GM12892 (cell line): ENCODE measurements around the gene AP4S1.
"Not testable (repeated sequence)": the region's sequence is repeated elsewhere in the genome, so short reads cannot be mapped to it uniquely, and the experiment has no call there.

Source experiments
- DNase-seq: peaks from one replicate; pipeline ENCODE4 v3.0.0; 2011; ENCODE audit not compliant: insufficient read length
- FAIRE-seq: peaks from 2 replicates; lab custom pipeline; 2011; peaks lifted over from hg19 to GRCh38; lab: Jason Lieb, UNC
- POLR2A ChIP-seq: IDR thresholded peaks from 2 replicates; pipeline ENCODE4 v1.6.1; 2011; ENCODE audit warnings: low read depth, low read length, control low read depth
- POLR2AphosphoS5 ChIP-seq: IDR thresholded peaks from 2 replicates; pipeline ENCODE4 v1.6.1; 2011; ENCODE audit warnings: low read depth, low read length, control low read depth
- TAF1 ChIP-seq: IDR thresholded peaks from 2 replicates; pipeline ENCODE4 v1.6.1; 2011; ENCODE audit warnings: low read depth, mild to moderate bottlenecking, control low read depth, low read length, borderline replicate concordance

Gene AP4S1

DNA sequence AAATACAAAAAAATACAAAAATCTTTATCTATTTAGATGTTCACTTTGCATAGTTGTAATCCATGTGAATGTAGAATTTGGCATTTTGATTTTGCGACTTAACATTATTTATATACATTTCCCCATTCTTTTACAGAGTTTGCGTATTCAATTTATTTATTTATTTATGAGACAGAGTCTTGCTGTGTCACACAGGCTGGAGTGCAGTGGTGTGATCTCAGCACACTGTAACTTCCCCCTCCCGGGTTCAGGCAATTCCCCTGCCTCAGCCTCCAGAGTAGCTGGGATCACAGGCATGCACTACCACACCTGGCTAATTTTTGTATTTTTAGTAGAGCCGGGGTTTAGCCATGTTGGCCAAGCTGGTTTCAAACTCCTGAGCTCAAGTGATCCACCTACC lies 26.1 kb downstream of the AP4S1 start:
- FAIRE-seq (no peak), DNase-seq (no peak)
- TF ChIP-seq POLR2A = no peak
- TF ChIP-seq POLR2AphosphoS5 = no peak
- TF ChIP-seq TAF1 = no peak

DNA sequence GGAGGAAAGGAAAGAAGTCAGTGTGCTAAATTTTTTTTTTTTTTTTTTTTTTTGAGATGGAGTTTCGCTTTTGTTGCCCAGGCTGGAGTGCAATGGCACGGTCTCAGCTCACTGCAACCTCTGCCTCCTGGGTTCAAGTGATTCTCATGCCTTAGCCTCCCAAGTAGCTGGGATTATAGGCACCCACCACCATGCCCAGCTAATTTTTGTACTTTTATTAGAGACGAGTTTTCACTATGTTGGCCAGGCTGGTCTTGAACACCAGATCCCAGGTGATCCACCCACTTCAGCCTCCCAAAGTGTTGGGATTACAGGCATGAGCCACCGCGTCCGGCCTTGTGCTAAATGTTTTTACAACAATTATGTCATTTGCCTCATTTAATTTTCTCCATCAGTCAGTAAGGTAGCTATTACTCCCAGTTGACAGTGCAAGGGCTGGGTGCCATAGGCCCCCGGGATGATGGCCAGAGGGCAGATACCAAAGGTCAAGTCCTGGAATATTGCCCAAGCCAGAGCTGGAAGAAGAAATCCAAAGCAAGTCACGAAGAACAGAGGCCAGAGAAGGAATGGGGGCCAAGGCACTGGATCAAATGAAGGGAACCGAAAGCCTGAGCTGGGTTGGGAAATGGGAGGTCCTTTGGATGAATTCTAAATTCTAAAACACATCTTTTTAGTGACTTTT lies 27.6 kb downstream of the AP4S1 start:
- not testable (repeated sequence) for FAIRE-seq, DNase-seq

DNA sequence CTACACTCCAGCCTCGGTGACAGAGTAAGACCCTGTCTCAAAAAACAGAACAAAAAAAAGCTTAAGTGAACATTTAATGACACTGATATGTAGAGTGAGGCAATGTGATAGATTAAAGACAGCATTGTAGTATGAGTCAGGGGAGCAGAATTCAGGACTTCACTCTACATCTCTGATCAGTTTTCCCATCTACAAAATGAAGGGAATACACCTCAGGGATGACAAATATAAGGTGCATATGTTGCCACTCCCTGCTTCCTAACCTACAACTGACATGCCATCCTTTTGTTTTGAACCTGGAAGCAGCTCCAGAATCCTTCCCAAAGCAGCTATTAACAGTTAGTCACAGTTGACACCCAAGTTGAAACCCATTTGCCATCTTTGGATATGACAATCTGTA lies 31.6 kb downstream of the AP4S1 start:
- TF ChIP-seq POLR2AphosphoS5 (no peak), POLR2A (no peak), TAF1 (no peak)
- DNase-seq = no peak
- no peak for FAIRE-seq

DNA sequence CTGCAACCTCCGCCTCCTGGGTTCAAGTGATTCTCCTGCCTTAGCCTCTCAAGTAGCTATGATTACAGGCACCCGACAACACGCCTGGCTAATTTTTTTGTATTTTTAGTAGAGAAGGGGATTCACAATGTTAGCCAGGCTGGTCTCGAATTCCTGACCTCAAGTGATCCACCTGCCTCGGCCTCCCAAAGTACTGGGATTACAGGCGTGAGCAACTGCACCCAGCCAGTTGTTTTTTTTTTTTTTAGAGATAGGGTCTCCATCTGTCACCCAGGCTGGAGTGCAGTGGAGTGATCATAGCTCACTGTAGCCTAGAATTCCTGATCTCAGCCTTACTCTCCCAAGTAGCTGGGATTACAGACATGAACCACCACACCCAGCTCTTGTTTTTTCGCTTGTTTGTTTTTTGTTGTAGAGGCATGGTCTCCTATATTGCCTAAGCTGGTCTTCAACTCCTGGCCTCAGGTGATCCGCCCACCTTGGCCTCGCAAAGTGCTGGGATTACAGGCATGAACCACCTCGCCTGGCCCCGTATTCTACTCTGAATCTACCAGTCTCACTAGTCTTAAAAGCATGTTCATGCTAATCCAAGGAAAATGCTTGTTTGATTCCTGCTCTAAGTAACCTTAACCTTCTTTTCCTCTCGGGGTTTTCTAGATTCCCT lies 32.4 kb downstream of the AP4S1 start:
- FAIRE-seq (no peak), DNase-seq (no peak)
- no peak for TF ChIP-seq POLR2A
- no peak for TF ChIP-seq TAF1
- TF ChIP-seq POLR2AphosphoS5 = no peak

DNA sequence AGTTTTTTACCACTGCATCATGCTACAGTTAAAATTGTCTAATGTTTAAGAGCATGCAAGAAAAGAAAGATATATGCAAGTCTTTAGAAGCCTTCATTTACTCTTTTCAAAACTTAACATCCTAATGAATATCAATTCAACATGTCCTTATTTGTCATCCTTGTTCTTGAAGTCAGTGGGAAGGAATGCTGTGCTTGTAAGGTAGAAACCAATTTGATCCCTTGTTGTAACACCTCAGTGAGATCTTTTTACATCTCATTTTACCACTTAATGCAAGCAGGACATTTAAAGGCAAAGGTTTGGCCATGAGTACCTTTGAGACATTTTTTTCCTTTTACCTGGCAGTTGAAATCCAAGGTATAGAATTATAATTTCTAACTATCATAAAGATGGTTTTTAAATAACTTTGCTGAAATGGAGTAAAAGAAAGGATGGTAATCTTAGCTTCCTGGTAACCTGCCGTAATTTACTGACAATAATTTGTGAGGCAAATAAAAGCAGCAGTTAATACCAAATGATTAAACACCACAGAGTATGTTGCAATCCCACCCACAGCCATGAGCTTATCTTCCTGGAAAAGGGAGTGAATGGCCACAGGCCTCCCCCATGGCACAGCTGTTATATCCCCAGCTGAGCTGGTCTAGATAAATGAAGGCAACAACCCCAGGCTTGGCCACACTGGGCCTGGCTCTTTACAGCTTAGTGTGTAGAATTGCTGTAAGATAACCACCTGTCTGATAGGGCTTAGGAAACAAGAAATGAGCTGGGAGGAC lies 33.9 kb downstream of the AP4S1 start:
- FAIRE-seq = no peak
- DNase-seq = no peak
- TF ChIP-seq TAF1 (no peak), POLR2A (no peak), POLR2AphosphoS5 (no peak)

DNA sequence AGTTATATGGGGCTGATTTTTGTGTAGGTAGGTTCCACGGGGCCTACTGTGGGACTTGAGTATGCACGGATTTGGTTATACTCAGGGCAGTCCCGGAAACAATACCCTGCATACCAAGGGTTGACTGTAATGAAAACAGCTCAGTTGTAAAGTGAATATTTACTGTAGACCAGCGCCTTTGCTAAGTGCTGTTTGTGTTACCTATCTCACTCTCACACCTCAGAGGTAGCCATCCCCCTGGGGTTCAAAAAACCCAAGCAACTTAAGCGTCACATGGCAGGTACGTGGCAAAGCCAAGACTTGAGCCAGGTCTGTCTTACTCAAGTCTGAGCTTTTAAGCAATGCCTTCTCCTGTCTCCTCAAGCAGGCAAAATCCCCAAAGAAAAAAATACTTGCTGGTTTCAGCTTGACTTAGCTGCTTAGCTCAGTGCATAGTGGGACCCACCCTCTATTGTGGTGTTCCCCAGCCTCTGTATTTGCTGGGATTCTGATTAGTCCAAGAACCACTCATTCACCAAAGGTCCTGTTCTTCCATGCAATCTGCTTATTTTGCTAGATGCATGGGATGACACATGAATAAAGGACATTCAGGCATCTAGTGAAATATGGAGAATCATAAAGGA lies 34.9 kb downstream of the AP4S1 start:
- no peak for TF ChIP-seq POLR2AphosphoS5
- TF ChIP-seq TAF1 = no peak
- TF ChIP-seq POLR2A = no peak
- no peak for DNase-seq
- FAIRE-seq = no peak

DNA sequence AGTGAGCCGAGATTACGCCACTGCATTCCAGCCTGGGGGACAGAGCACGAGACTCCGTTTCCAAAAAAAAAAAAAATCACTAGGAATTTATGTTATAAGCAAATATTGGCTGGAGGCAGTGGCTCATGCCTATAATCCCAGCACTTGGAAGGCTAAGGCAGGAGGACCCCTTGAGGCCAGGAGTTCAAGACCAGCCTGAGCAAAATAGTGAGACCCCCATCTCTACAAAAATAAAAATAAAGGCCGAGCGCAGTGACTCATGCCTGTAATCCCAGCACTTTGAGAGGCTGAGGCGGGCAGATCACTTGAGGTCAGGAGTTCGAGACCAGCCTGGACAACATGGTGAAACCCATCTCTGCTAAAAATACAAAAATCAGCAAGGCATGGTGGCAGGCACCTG lies 37.5 kb downstream of the AP4S1 start:
- not testable (repeated sequence) for DNase-seq, FAIRE-seq

DNA sequence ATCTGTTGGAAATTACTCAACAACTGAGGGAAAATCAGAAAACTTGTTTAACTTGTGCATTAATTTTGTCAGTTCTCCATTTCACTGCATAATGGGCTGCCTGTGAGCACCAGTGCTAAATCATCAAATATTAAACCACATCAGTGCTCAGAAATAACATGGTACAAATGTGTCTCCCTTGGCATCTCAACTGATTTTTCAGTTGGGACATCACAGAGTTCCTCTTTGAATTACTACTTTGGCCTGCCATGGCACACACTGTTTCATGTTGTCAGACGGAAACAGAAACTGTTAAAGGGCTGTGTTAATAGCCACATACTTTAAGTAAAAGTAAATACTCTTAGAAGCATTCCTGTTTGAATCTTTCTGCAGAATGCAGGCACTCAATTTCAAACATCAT lies 42.8 kb downstream of the AP4S1 start:
- DNase-seq = no peak
- TF ChIP-seq TAF1 = no peak
- TF ChIP-seq POLR2A = no peak
- TF ChIP-seq POLR2AphosphoS5 = no peak
- no peak for FAIRE-seq

DNA sequence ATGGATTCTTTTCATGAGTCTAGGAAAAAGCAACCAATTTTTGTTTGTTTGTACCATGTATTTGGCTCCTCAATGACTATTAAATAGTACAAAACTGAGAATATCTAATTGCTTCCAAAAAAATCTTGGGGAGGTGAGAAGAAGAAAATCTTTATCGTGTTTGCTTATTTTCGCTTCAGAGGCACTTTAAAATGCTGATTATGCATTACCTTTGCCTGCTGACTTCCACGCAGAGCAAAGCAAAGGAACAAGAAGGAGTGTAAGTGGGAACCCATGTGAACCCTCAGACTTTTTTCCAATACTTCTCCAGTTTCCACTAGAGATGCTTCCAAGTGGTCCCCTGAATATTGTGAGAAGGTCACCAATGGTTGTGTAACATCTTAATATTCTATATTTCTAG lies 43.9 kb downstream of the AP4S1 start:
- no peak for TF ChIP-seq POLR2A
- TF ChIP-seq TAF1 = no peak
- TF ChIP-seq POLR2AphosphoS5 = no peak
- DNase-seq (no peak), FAIRE-seq (no peak)

DNA sequence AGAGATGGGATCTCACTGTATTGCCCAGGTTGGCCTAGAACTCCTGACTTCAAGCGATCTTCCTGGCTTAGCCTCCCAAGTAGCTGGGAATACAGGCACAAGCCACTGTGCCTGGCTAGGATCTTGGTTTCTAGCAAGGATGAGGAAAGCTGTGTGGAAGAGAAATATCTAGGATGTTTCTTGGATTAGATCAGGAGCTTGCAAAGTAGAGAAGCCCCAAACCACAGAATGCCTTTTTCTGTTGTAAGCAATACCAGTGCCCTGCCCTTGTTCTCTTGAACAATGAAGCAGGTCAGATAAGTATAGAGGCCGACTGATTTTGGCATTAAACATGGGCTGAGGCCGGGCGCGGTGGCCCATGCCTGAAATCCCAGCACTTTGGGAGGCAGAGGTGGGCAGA lies 45.0 kb downstream of the AP4S1 start:
- DNase-seq = no peak
- FAIRE-seq = no peak
- TF ChIP-seq TAF1 (no peak), POLR2A (no peak), POLR2AphosphoS5 (no peak)

DNA sequence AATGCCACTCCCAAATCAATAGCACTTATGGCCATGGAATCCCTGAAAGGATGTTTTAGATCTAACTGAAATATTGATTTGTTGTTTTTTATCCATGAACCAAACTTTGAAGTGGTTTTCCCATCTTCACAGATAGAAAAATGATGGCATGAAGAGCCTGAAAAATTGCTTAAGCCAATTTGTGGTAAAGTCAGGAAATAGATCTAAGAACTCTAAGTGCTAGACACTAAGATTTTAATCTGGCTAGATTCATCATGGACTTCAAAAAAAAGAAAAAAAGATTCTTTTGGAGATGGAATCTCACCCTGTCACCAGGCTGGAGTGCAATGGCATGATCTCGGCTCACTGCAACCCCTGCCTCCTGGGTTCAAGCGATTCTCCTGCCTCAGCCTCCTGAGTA lies 45.7 kb downstream of the AP4S1 start:
- FAIRE-seq (no peak), DNase-seq (no peak)
- no peak for TF ChIP-seq POLR2A
- TF ChIP-seq TAF1 = no peak
- no peak for TF ChIP-seq POLR2AphosphoS5

DNA sequence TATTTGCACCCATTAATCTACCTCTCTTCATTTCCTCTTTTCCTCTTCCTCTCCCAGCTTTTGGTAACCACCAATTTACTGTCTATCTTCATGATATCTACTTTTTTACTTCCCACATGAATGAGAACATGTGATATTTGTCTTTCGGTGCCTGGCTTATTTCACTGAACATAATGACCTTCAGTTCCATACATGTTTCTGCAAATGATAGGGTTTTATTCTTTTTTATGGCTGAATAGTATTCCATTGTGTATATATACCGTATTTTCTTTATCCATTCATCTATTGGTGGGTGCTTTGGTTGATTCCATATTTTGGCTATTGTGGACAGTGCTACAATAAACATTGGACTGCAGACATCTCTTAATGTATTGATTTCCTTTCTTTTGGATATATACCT lies 49.7 kb downstream of the AP4S1 start:
- DNase-seq (no peak), FAIRE-seq (no peak)
- no peak for TF ChIP-seq POLR2AphosphoS5
- no peak for TF ChIP-seq TAF1
- no peak for TF ChIP-seq POLR2A
